Testis (tissue), 3 donors: ENCODE data around the gene CMTM5. TPM values are rescaled to one million over a fixed set of nuclear protein-coding genes. Genes with fewer than 3 reads are reported as not detected.
A peak's percentile ranks its signal among the peaks of the same experiment; 100 is the strongest.
"Not testable (repeated sequence)": the region's sequence is repeated elsewhere in the genome, so short reads cannot be mapped to it uniquely, and the experiment has no call there.

Experiments used
- DNase-seq: peaks from one replicate; pipeline ENCODE4 v3.0.0-alpha.2; 2019
- H3K27ac ChIP-seq, 2 donors: fragments of 200-600 bp; sonication (generic); one replicate each; pipeline ENCODE4 v1.5.1; 2019
- H3K27me3 ChIP-seq: fragments of 200-600 bp; sonication (generic); one replicate; pipeline ENCODE4 v1.5.1; 2019
- H3K36me3 ChIP-seq: fragments of 200-600 bp; sonication (generic); one replicate; pipeline ENCODE4 v1.5.1; 2017; ENCODE audit warnings: low read depth; ENCODE audit errors: missing control alignments
- H3K4me1 ChIP-seq: fragments of 200-600 bp; sonication (generic); one replicate; pipeline ENCODE4 v1.5.1; 2019
- H3K4me3 ChIP-seq, 2 donors: fragments of 200-600 bp; sonication (generic); one replicate each; pipeline ENCODE4 v1.5.1; 2017 to 2019
- H3K9me3 ChIP-seq: fragments of 200-600 bp; sonication (generic); one replicate; pipeline ENCODE4 v1.5.1; 2017
- POLR2A ChIP-seq: fragments of 450-650 bp; IDR thresholded peaks from one replicate; pipeline ENCODE4 v1.6.1; 2017; ENCODE audit warnings: antibody characterized with exemption, mild to moderate bottlenecking, moderate library complexity
- WGBS, 2 donors: methylation state at CpG; one replicate each; pipeline ENCODE4 v1.1.5; 2018; 5-methylcytosine and 5-hydroxymethylcytosine counted together
- intact Hi-C: fragments of 100-400 bp; cut with DNase I; formaldehyde crosslinking; loops from one replicate; pipeline ENCODE4 v1.15.1; 2023; ENCODE audit warnings: low total_unique reads
- polyA plus RNA-seq: library from polyadenylated mRNA; stranded (reverse); fragments of 350-450 nt; fragmentation: Illumina TruSeq; extraction: RNeasy Lipid Tissue Mini Kit (QIAGEN cat#74804); gene quantifications from one replicate; pipeline ENCODE4 v1.2.3, GENCODE V29; 2014; ENCODE audit warnings: low read depth, low replicate concordance; ENCODE audit not compliant: insufficient read depth
- total RNA-seq, 2 donors: library from RNA; depleted of rRNA; stranded (reverse); fragments of >200 nt; gene quantifications; one replicate each; pipeline ENCODE4 v1.2.3, GENCODE V29; 2016
- TF ChIP-seq, protein P1 (sequence below), 3 experiments: fragments of 450-650 bp in 2 of 3; fragments of 200-600 bp in 1 of 3; sonication (generic) in 1 of 3; IDR thresholded peaks; one replicate each; pipeline ENCODE4 v1.5.1; 2016 to 2019; ENCODE audit warnings: antibody characterized with exemption in 3 of 3, mild to moderate bottlenecking in 2 of 3, moderate library complexity in 1 of 3

Gene CMTM5
- total and polyA plus RNA-seq, 3 donors from 2014 or later, result 0.55 to 0.84 (median 0.81) TPM

DNA sequence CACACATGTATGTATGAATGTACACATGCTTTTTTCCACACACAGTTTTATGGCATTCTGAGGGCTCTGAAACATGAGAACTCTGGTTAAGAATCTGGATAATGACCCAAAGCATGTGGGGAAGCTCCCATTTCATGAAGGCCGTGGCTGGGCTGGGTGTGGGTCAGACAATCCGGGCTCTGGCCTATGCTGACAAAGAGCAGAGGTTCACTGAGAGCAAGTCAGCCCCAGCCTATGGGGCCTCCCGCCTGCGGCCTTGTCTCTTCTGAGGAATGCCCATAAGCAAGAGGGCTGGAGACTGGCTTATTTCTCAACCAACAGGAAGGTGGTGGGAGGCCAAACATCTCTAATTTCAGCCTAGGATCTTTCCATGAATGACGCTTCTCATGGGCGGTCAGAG is 22.7 kb downstream of the CMTM5 start:
- no peak overlapping the region for H3K27ac ChIP-seq
- TF ChIP-seq, protein P1, sequence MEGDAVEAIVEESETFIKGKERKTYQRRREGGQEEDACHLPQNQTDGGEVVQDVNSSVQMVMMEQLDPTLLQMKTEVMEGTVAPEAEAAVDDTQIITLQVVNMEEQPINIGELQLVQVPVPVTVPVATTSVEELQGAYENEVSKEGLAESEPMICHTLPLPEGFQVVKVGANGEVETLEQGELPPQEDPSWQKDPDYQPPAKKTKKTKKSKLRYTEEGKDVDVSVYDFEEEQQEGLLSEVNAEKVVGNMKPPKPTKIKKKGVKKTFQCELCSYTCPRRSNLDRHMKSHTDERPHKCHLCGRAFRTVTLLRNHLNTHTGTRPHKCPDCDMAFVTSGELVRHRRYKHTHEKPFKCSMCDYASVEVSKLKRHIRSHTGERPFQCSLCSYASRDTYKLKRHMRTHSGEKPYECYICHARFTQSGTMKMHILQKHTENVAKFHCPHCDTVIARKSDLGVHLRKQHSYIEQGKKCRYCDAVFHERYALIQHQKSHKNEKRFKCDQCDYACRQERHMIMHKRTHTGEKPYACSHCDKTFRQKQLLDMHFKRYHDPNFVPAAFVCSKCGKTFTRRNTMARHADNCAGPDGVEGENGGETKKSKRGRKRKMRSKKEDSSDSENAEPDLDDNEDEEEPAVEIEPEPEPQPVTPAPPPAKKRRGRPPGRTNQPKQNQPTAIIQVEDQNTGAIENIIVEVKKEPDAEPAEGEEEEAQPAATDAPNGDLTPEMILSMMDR (IDR thresholded peaks at IDR 0.05), result no peak
- no peak for TF ChIP-seq POLR2A
- H3K4me1 ChIP-seq, result no peaks in the 10 kb centered on the region
- H3K27me3 ChIP-seq, result no peaks in the 10 kb centered on the region
- intact Hi-C loops, result no loop called here
- no peak for DNase-seq
- H3K4me3 ChIP-seq, result no peak overlapping the region
- 90 to 92% methylated on average over 6 of the region's 6 CpGs for WGBS, 2 donors
- no peaks in the 10 kb centered on the region for H3K36me3 ChIP-seq
- H3K9me3 ChIP-seq, result no peaks in the 10 kb centered on the region

DNA sequence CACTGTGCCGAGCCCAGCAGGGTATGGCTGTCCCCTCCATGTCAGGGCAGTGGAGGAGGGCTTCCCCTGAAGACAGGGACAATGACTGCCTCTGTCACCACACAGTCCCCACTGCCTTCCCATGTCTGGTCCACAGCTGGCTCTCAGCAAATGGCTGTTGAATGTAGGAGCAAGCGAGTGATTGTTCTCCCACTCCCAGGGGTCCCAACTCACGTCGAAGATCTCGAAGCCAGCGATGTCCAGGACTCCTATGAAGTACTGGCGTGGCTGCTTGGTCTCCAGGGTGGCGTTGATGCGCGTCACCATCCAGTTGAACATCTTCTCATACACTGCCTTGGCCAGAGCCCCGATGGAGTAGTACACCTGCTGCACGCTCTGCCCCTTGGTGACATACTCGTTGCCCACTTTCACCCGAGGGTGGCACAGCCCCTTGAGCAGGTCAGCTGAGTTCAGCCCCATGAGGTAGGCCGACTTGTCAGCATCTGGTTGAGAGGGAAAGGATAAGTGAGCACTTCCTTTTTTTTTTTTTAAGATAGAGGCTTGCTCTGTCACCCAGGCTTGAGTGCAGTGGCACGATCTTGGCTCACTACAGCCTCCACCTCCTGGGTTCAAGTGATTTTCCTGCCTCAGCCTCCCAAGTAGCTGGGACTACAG is 23.8 kb downstream of the CMTM5 start:
- H3K36me3 ChIP-seq, H3K27ac ChIP-seq, intact Hi-C loops, DNase-seq, H3K4me1 ChIP-seq, H3K4me3 ChIP-seq, H3K9me3 ChIP-seq, H3K27me3 ChIP-seq: not testable (repeated sequence)
- 88 to 91% methylated on average over 14 to 16 of the region's 16 CpGs for WGBS, 2 donors

DNA sequence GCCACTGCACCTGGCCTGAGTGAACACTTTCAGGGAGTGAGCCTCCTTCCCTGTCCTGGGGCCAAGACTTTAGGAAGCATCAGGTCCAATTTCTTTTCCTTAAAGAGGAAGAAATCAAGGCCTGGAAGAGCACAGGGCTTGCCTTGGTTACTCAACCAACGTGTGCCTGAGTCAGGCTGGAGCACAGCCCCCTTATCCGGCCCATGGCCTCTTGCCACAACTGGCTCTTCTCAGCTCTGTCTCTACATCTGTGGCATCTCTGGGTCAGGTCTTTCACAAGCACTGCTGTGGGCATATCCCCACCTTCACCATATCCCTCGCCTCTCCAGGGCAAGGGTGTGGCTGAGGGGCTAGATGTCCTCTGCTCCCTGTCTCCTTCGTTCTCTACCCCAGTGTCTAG is 24.4 kb downstream of the CMTM5 start:
- Histone ChIP-seq H3K4me1 (no peaks in the 10 kb centered on the region), H3K4me3 (no peak overlapping the region), H3K9me3 (no peaks in the 10 kb centered on the region), H3K36me3 (no peaks in the 10 kb centered on the region), H3K27me3 (no peaks in the 10 kb centered on the region), H3K27ac (no peak overlapping the region)
- DNase-seq, result no peak
- WGBS, 2 donors, result 90 to 100% methylated on average over 4 of the region's 4 CpGs
- TF ChIP-seq, protein P1 (IDR thresholded peaks at IDR 0.05), result no peak
- no peak for TF ChIP-seq POLR2A
- intact Hi-C loops, result no loop called here

DNA sequence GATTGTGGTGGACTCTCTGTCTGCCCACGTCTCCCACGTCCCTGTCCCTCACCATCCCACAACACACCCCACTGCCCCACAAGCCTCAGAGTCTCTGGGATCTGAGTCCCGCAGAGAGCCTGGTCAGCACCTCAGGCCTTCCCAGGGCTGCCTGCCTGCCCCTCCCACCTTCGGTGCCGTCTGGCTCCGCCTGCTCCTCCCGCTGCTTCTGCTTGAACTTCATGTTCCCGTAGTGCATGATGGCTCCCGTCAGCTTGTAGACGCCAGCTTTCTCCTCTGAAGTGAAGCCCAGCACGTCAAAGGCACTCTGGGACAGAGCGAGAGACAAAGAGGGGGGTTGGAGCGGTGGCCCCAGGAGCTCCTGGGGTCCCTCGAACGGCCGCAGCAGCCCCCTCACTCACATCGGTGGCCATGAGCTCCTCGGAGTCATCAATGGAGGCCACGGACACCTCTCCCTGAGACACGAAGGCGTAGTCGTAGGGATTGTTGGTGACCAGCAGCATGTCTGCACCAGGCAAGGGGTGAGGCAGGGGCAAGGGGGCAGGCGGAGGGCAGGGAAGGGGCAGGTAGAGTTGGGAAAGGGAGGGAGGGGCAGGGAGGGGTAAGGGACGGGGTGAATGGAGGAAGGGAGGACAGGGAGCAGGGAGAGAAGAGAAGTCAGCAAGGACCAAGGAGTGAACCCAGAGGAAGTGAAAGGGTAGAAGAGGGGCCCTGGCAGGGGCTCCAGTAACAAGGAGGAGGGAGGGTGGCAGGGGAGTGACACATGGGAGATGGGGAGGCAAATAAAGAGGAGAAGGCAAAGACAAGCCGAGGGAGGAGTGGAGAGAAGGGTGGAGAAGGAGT is 25.7 kb downstream of the CMTM5 start:
- 57 to 58% methylated on average over 14 to 25 of the region's 25 CpGs for WGBS, 2 donors
- Histone ChIP-seq H3K9me3 (no peaks in the 10 kb centered on the region), H3K4me3 (no peak overlapping the region), H3K27me3 (no peaks in the 10 kb centered on the region), H3K27ac (no peak overlapping the region), H3K36me3 (no peaks in the 10 kb centered on the region), H3K4me1 (no peaks in the 10 kb centered on the region)
- peak; percentile 42 for DNase-seq
- no peak for TF ChIP-seq POLR2A
- TF ChIP-seq, protein P1 (IDR thresholded peaks at IDR 0.05), result no peak
- intact Hi-C loops, result no loop called here

DNA sequence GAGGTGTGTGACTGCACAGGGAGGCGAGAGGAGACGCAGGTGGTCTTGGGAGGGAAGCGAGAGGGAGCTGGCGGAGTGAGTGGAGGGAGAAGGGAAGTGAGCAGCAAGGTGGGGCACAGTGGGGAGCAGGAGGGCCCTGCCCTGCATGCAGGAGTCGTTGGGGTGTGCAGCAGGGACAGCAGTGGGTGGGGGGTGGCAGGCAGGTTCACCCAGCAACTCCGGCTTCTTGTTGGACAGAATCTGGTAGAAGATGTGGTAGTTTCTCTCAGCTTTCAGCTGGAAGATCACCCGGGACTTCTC is 26.2 kb downstream of the CMTM5 start:
- WGBS, 2 donors, result 74 to 82% methylated on average over 7 of the region's 7 CpGs
- intact Hi-C loops, result no loop called here
- no peak for DNase-seq
- H3K4me1 ChIP-seq, result no peaks in the 10 kb centered on the region
- no peak overlapping the region for H3K4me3 ChIP-seq
- H3K36me3 ChIP-seq, result no peaks in the 10 kb centered on the region
- no peaks in the 10 kb centered on the region for H3K27me3 ChIP-seq
- no peak overlapping the region for H3K27ac ChIP-seq
- TF ChIP-seq, protein P1 (IDR thresholded peaks at IDR 0.05), result no peak
- TF ChIP-seq POLR2A, result no peak
- no peaks in the 10 kb centered on the region for H3K9me3 ChIP-seq
